Liver (tissue), 9 donors: Measurements from ENCODE around the gene CNR2. TPM values are rescaled to one million over a fixed set of nuclear protein-coding genes. Genes with fewer than 3 reads are reported as not detected.

Experiments
- DNase-seq: peaks from one replicate; pipeline ENCODE4 v3.0.0-alpha.2; 2017; ENCODE audit warnings: low spot score
- H3K27ac ChIP-seq, 2 donors: one replicate each; pipeline ENCODE4 v1.7.0; 2013; ENCODE audit warnings: inconsistent platforms in 2 of 2, low read length in 2 of 2, control low read depth in 1 of 2, low read depth in 1 of 2, mild to moderate bottlenecking in 1 of 2
- H3K27me3 ChIP-seq, 4 donors: one replicate each; pipeline versions ENCODE4 v1.6.1 to v1.7.0; 2013; ENCODE audit warnings: low read length in 3 of 4, inconsistent platforms in 1 of 4, mild to moderate bottlenecking in 1 of 4, moderate library complexity in 1 of 4; ENCODE audit not compliant: control insufficient read depth in 4 of 4, insufficient read depth in 4 of 4
- H3K36me3 ChIP-seq, 4 donors: one replicate each; pipeline versions ENCODE4 v1.6.1 to v1.7.0; 2013; ENCODE audit warnings: low read length in 3 of 4, mild to moderate bottlenecking in 3 of 4, low read depth in 1 of 4, moderate library complexity in 1 of 4; ENCODE audit not compliant: control insufficient read depth in 4 of 4, insufficient read depth in 3 of 4
- H3K4me1 ChIP-seq, 4 donors: one replicate each; pipeline versions ENCODE4 v1.6.1 to v1.7.0; 2013; ENCODE audit warnings: low read length in 3 of 4, mild to moderate bottlenecking in 3 of 4, moderate library complexity in 1 of 4; ENCODE audit not compliant: control insufficient read depth in 4 of 4, insufficient read depth in 4 of 4
- H3K4me3 ChIP-seq, 3 donors: one replicate each; pipeline versions ENCODE4 v1.6.1 to v1.7.0; 2013; ENCODE audit warnings: low read length in 3 of 3, control low read depth in 1 of 3, low read depth in 1 of 3, mild to moderate bottlenecking in 1 of 3
- H3K9ac ChIP-seq, 2 donors: one replicate each; pipeline ENCODE4 v1.7.0; 2013; ENCODE audit warnings: low read length in 2 of 2, mild to moderate bottlenecking in 2 of 2, moderate library complexity in 2 of 2, control low read depth in 1 of 2, low read depth in 1 of 2
- H3K9me3 ChIP-seq, 4 donors: one replicate each; pipeline versions ENCODE4 v1.6.1 to v1.7.0; 2013; ENCODE audit warnings: low read length in 3 of 4; ENCODE audit not compliant: control insufficient read depth in 4 of 4
- ATF3 ChIP-seq: IDR thresholded peaks from 2 replicates; pipeline ENCODE4 v1.6.1; 2016; ENCODE audit warnings: antibody characterized with exemption
- CTCF ChIP-seq: fragments of 150-350 bp; IDR thresholded peaks from 2 replicates; pipeline ENCODE4 v1.5.1; 2017; ENCODE audit warnings: improper control_type of control experiment, low read depth, low read length; ENCODE audit not compliant: missing input control
- EGR1 ChIP-seq, 2 donors: IDR thresholded peaks; 2 replicates each; pipeline ENCODE4 v1.6.1; 2016 to 2018; ENCODE audit warnings: antibody characterized with exemption in 2 of 2, low read depth in 2 of 2
- GABPA ChIP-seq, 2 donors: IDR thresholded peaks in 1 of 2; conservative IDR thresholded peaks in 1 of 2; 2 replicates each; pipeline ENCODE4 v1.6.1; 2016; ENCODE audit warnings: antibody characterized with exemption in 2 of 2, mild to moderate bottlenecking in 1 of 2, moderate library complexity in 1 of 2
- HNF4G ChIP-seq: IDR thresholded peaks from 2 replicates; pipeline ENCODE4 v1.6.1; 2016; ENCODE audit warnings: antibody characterized with exemption
- JUND ChIP-seq, 2 donors: IDR thresholded peaks; 2 replicates each; pipeline ENCODE4 v1.6.1; 2016; ENCODE audit warnings: antibody characterized with exemption in 2 of 2
- MAX ChIP-seq: IDR thresholded peaks from 2 replicates; pipeline ENCODE4 v1.6.1; 2016; ENCODE audit warnings: antibody characterized with exemption
- NR2F2 ChIP-seq: IDR thresholded peaks from 2 replicates; pipeline ENCODE4 v1.6.1; 2016; ENCODE audit warnings: antibody characterized with exemption
- RAD21 ChIP-seq, 2 donors: IDR thresholded peaks; 2 replicates each; pipeline ENCODE4 v1.6.1; 2016; ENCODE audit warnings: antibody characterized with exemption in 2 of 2, mild to moderate bottlenecking in 2 of 2
- RXRA ChIP-seq, 2 donors: IDR thresholded peaks; 2 replicates each; pipeline ENCODE4 v1.6.1; 2017 to 2018; ENCODE audit warnings: antibody characterized with exemption in 2 of 2, mild to moderate bottlenecking in 1 of 2
- SP1 ChIP-seq: IDR thresholded peaks from 2 replicates; pipeline ENCODE4 v1.6.1; 2018; ENCODE audit warnings: antibody characterized with exemption, mild to moderate bottlenecking
- TAF1 ChIP-seq: conservative IDR thresholded peaks from 2 replicates; pipeline ENCODE4 v1.6.1; 2016; ENCODE audit warnings: antibody characterized with exemption, mild to moderate bottlenecking
- YY1 ChIP-seq: IDR thresholded peaks from 2 replicates; pipeline ENCODE4 v1.6.1; 2016; ENCODE audit warnings: antibody characterized with exemption, mild to moderate bottlenecking
- WGBS: extraction: QIAGEN DNeasy Blood & Tissue Kit; methylation state at CpG from one replicate; pipeline ENCODE4 v1.1.7; 2013; 5-methylcytosine and 5-hydroxymethylcytosine counted together
- polyA plus RNA-seq, 2 donors: library from polyadenylated mRNA; stranded (reverse) in 1 of 2; unstranded in 1 of 2; fragments of 200-250 nt in 1 of 2; fragments of >200 nt in 1 of 2; fragmentation: Nextera tagmentation in 1 of 2; extraction: Ambion mirVana in 1 of 2; gene quantifications; one replicate each; pipeline versions ENCODE4 v1.2.1 to v1.2.3, GENCODE V29; 2013 to 2015
- total RNA-seq, 2 donors: library from RNA; depleted of rRNA; stranded (reverse); fragments of >200 nt; gene quantifications; one replicate each; pipeline ENCODE4 v1.2.3, GENCODE V29; 2014
- donor health status: healthy.
- donor health status: healthy.
- donor health status: healthy.
- donor health status: healthy.
- donor health status: healthy.

CNR2 gene
- total and polyA plus RNA-seq, 4 donors: 0.03 to 0.28 (median 0.09) TPM

GRCh38 chr1:23910144-23910543 is 3.0 kb downstream of the CNR2 start:
- 93% methylated on average over 8 of the region's 8 CpGs for WGBS
- Histone ChIP-seq H3K4me3 (no peak overlapping the region), H3K27me3 (no peaks in the 10 kb centered on the region), H3K9ac (no peak overlapping the region), H3K4me1 (peaks cover 0 to 7% (median 0%) of the 10 kb centered on the region in 4 donors), H3K9me3 (no peaks in the 10 kb centered on the region), H3K36me3 (no peaks in the 10 kb centered on the region), H3K27ac (no peak overlapping the region)
- TF ChIP-seq GABPA (IDR thresholded peaks at IDR 0.05 in 1 of 2, conservative IDR thresholded peaks at IDR 0.05 in 1 of 2) (no peak), RXRA (IDR thresholded peaks at IDR 0.05) (no peak), MAX (no peak), JUND (IDR thresholded peaks at IDR 0.05) (no peak), RAD21 (IDR thresholded peaks at IDR 0.05) (no peak), SP1 (no peak), YY1 (no peak), CTCF (no peak), HNF4G (no peak), ATF3 (no peak), NR2F2 (no peak), TAF1 (no peak), EGR1 (IDR thresholded peaks at IDR 0.05; ENCODE audit: low read depth in 2 of 2) (no peak)
- no peak for DNase-seq

GRCh38 chr1:23909412-23909811 is 3.8 kb downstream of the CNR2 start:
- Histone ChIP-seq H3K27ac (no peak overlapping the region), H3K4me3 (no peak overlapping the region), H3K27me3 (peaks cover 0 to 4% (median 0%) of the 10 kb centered on the region in 4 donors), H3K9ac (no peak overlapping the region), H3K4me1 (peaks cover 0 to 7% (median 0%) of the 10 kb centered on the region in 4 donors), H3K36me3 (no peaks in the 10 kb centered on the region), H3K9me3 (no peaks in the 10 kb centered on the region)
- DNase-seq: no peak
- WGBS: 81% methylated on average over 10 of the region's 10 CpGs
- TF ChIP-seq RAD21 (IDR thresholded peaks at IDR 0.05): no peak
- no peak for TF ChIP-seq TAF1
- TF ChIP-seq MAX: no peak
- TF ChIP-seq ATF3: no peak

- no peak for DNase-seq
- Histone ChIP-seq H3K9ac (no peak overlapping the region), H3K4me3 (no peak overlapping the region), H3K36me3 (no peaks in the 10 kb centered on the region), H3K27ac (no peak overlapping the region), H3K27me3 (peaks cover 0 to 4% (median 0%) of the 10 kb centered on the region in 4 donors), H3K9me3 (no peaks in the 10 kb centered on the region), H3K4me1 (peaks cover 0 to 7% (median 0%) of the 10 kb centered on the region in 4 donors)
- 60% methylated on average over 9 of the region's 9 CpGs for WGBS
- no peak for TF ChIP-seq RXRA (IDR thresholded peaks at IDR 0.05)
Observed at GRCh38 chr1:23908453-23909341, 4.5 kb downstream of the CNR2 start.
